Measurements from ENCODE around the gene SSB. TPM values are rescaled to one million over a fixed set of nuclear protein-coding genes. Genes with fewer than 3 reads are reported as not detected.
A peak's percentile ranks its signal among the peaks of the same experiment; 100 is the strongest.
"Not testable (repeated sequence)": the region's sequence is repeated elsewhere in the genome, so short reads cannot be mapped to it uniquely, and the experiment has no call there.

Gene SSB
- total RNA-seq, 1 donor from 2014 or later = 72.3 TPM

DNA sequence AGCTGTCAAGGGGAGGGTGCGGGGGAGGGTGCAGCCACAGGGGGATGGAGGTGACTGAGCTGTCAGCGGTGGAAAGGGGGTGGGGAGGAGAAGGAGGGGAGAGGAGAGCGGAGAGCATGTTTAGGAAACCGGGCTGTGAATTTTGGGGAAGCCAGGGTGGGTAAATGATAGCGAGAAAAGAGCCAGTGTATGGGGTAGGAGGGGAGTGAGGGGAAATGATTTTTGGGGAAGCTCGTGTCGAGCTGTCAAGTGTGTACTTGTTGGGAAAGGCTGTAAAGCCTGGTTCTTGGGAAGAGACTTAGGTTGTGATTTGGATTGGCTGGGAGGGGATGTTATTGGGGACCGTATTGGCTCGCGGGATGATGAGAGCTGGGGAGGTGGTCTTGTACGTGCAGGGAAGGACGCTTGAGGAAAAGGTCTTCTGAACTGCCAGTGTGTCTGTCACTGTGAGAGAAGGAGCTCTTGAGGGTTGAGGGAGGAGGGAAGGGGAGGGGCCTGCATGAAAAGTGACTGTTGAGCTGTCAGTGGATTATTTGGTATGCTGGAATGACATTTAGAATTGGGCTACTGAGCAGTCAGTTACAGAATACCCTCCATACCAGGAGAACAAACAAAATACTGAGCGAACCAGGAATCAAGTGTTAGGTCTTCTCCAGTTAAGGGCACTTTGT, 29.6 kb downstream of the SSB start:
- peak in 1 of 2 donors; percentile 61 for DNase-seq (ENCODE audit: low read depth in 2 of 2)

DNA sequence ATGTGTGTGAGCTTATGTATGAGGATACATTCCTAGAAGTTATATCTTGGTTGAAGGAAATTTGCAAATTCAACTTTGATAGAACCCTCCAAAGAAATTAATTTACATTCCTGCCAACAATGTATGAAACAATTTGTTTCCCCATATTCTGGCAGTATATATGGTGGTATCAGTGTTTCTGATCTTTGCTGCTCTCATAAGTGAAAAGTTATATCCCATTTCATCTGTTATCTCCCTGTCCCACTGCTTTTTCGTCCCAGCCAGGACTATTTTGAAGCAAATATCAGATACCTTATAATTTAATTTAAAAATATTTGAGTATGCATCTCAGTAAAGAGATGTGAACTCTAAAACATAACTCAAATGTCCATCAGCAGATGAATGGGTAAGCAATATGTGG, 35.7 kb downstream of the SSB start:
- DNase-seq (ENCODE audit: low read depth in 2 of 2) = no peak

DNA sequence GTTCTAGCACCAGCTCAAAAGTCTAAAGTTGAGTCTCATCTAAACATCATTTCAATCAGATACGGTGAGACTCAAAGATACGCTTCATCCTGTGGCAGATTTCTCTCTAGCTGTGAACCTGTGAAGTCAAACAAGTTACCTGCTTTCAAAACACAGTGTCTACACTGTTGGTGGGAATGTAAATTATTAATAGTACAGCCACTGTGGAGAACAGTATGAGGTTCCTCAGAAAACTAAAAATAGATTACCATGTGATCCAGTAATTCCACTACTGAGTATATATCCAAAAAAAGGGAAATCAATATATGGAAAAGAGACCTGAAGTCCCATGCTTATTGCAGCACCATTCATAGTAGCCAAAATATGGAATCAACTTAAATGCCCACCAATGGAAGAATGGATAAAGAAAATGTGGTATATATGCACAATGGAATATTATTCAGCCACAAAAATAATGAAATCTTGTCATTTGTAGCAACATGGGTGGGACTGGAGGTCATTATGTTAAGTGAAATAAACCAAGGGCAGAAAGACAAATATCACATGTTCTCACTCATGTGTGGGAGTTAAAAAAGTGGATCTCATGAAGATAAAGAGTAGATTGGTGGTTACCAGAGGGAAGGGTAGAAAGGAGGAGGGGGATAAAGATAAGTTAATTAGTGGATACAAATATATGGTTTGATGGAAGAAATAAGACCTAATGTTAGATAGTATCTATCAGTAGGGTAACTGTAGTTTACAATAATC, 40.2 kb downstream of the SSB start:
- DNase-seq (ENCODE audit: low read depth in 2 of 2) = no peak

DNA sequence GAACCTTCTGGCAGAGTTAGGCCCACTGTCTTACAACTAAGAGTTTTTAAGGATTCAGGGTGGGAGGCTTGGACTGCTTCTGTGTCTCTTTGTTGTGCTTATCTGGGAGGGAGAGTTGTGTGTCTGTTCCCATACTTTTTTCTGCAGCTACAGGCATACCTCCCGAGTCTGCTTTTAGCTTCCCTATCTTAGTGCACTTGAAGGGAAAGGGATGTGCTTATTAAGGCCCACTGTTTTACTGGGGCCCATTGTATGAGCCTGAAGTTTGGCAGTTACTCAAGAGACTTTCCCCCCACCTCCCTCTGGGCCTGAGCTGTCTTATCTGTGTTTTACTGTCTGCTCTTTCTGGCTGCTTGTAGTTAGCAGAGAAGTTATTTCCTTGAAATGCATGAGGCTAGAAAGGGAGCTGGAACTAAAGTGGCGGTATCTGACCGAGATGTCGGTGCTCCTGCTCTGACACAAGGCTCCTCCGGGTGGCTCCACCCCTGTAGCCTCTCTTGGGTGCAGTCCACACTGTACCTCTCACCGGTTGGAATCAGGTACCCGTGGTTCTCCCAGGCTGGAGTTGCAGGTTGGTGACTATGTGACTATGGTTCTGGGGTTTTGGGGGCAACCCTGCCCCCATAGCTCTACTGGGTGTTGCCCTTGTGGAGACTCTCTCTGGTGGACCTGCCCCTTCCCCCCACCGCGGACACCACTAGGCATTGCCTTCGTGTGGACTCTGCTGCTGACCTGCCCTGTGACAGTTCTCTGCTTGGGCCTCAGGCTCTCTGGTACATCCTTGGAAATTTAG, 41.5 kb downstream of the SSB start:
- DNase-seq (ENCODE audit: low read depth in 2 of 2) = no peak

DNA sequence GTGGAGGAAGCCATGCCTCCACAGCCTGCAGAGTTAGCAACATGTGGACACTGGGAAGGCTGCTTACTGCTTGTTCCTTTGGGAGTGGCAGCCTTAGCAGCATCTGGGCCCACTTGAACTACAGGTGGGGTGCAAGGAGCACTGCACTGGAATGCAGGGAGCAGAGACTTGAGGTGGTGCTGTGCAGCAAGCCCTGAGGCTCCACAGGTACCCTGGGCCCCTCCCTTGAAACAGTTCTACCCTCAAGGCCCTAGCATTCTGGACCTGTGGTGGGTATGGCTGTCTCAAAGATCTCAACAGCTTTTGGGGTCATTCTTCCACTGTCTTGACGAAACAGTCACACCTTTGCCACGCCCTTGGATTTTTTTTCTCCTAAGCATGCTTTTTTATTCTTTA, 42.1 kb downstream of the SSB start:
- DNase-seq (ENCODE audit: low read depth in 2 of 2) = no peak

DNA sequence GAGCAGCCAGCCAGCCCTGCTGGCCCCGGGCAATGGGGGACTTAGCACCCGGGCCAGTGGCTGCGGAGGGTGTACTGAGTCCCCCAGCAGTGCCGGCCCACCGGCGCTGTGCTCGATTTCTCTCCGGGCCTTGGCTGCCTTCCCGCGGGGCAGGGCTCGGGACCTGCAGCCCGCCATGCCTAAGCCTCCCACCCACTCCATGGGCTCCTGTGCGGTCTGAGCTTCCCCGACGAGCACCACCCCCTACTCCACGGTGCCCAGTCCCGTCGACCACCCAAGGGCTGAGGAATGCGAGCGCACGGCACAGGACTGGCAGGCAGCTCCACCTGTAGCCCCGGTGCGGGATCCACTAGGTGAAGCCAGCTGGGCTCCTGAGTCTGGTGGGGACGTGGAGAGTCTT, 43.0 kb downstream of the SSB start:
- DNase-seq (ENCODE audit: low read depth in 2 of 2) = not testable (repeated sequence)

DNA sequence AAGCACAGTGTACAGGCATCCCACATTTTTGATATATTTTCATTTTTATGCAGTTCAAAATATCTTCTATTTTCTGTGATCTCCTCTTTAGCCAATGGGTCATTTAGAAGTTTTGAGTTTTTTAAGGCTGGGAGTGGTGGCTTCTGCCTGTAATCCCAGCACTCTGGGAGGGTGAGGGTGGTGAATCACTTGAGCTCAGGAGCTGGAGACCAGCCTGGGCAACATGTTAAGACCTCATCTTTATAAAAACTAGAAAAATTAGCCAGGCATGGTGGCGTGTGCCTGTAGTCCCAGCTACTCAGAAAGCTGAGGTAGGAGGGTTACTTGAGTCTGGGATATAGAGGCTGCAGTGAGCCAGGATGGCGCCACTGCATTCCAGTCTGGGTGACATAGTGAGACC, 46.3 kb downstream of the SSB start:
- DNase-seq (ENCODE audit: low read depth in 2 of 2) = no peak

DNA sequence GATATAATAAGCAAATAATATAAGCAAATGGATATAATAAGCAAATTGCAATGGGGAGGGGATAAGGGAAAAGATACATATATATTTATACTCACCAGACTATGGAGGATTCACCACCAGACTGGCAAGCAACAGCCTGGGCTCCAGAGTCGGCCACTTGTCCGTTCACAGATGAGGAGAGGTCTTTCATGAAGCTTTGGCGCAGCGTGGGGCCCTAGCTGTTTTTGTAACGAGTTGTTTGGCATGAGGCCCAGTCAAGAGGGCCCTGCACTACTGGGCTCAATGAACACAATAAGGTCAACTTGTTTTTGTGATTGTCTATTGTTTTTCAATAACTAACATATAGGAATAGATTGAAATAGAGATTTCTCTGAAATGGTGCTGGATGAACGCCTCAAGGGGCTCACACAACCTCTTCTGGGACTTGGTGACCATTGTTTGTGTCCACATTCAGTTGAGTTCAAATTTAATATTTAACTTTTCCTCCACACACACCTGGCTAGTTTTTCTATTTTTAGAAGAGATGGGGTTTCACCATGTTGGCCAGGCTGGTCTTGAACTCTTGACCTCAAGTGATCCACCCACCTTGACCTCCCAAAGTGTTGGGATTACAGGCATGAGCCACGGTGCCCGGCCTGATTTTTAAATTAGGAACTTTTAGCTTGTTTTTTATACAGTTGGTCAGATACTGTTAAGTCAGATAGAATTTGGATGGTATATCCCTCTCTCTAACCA, 50.5 kb downstream of the SSB start:
- DNase-seq (ENCODE audit: low read depth in 2 of 2) = peak in 1 of 2 donors; percentile 58

DNA sequence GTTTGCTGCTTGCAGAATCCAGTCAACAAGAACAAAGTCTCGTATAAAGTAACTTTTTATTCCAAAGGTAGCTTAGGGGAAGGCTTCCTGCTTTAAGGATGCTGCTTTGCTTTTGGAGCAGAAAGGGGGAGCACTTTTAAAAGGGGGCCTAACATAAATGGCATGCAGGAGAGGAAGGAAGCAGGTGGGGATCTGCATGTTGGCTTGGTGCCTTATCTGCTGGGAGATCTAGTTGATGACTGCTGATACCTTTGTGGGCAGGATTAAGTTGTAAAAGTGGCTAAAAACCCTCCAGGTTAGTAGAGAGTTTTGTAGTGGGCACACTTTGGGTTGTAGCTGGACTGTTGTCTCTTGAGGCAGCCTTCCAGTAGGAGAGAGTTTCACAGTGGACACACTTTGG, 51.0 kb downstream of the SSB start:
- no peak for DNase-seq (ENCODE audit: low read depth in 2 of 2)

DNA sequence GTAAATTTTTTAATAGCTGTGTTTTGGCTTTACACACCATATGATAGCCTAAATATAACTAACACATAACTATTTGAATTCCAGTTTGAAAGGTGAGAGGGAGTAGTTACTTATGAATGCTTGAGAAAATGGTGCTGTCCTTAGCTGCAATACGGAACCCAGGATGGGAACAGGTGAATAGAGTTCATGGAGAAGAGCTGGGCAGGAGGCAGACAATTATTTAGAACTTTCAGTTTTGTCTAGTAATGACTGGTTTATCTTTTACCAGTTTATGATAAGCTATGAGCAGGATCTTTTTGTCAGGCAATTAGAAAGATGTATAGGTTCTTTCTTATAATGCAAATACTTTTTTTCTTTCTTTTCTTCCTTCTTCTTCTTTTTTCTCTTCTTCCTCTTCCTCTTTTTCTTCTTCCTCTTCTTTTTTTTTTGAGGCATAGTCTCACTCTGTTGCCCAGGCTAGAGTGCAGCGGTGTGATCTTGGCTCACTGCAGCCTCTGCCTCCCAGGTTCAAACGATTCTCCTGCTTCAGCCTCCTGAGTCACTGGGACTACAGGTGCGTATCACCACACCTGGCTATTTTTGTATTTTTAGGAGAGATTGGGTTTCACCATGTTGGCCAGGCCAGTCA, 54.5 kb downstream of the SSB start:
- no peak for DNase-seq (ENCODE audit: low read depth in 2 of 2)

DNA sequence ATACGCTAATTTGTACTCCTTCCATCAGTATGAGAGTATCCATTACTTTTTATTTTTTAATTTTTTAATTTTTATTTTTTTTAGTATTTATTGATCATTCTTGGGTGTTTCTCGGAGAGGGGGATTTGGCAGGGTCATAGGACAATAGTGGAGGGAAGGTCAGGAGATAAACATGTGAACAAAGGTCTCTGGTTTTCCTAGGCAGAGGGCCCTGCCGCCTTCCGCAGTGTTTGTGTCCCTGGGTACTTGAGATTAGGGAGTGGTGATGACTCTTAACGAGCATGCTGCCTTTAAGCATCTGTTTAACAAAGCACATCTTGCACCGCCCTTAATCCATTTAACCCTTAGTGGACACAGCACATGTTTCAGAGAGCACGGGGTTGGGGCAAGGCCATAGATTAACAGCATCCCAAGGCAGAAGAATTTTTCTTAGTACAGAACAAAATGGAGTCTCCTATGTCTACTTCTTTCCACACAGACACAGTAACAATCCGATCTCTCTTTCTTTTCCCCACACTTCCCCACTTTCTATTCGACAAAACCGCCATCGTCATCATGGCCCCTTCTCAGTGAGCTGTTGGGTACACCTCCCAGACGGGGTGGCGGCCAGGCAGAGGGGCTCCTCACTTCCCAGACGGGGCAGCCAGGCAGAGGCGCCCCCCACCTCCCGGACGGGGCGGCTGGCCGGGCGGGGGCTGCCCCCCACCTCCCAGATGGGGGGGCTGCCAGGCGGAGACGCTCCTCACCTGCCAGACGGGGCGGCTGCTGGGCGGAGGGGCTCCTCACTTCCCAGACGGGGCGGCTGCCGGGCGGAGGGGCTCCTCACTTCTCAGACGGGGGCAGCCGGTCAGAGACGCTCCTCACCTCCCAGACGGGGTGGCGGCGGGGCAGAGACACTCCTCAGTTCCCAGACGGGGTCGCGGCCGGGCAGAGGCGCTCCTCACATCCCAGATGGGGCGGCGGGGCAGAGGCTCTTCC, 56.9 kb downstream of the SSB start:
- DNase-seq (ENCODE audit: low read depth in 2 of 2) = not testable (repeated sequence)

DNA sequence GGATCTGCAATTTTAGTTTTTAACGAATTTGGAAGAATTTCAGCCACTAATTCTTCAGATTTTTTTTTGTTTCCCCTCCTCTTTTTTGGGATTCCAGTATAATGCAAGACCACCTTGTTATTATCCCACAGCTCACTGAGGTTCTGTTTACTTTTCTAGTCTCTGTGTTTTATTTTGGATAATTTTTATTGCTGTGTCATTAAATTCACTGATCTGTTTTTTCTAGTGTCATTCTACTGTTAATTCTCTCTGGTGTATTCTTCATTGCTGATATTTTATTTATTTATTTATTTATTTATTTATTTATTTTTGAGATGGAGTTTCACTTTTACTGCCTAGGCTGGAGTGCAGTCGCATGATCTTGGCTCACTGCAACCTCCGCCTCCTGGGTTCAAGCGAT, 60.8 kb downstream of the SSB start:
- DNase-seq (ENCODE audit: low read depth in 2 of 2) = no peak

DNA sequence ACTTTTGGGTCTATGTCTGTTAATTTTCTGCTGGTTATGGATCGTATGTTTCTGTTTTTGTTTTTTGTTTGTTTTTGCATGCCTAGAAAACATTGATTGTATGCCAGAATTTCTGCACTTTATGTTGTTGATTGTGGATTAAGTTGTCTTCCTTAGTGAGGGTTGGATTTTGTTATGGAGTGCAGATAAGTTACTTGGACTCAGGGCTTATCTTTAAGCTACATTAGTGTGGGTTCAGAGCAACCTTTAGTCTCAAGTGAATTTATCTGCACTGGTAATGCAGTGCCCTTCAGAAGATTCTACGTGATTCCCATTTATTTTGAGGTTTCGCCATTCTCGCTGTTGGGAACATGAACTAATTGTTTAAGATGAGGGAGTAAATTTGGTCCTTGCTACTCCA, 61.5 kb downstream of the SSB start:
- no peak for DNase-seq (ENCODE audit: low read depth in 2 of 2)

Other genes with a start within 250 kb of the SSB start
- 13.0 and 14.0 TPM in 2 replicates for gene FASTKD1, start 225.0 kb upstream of the SSB start, total RNA-seq
- 14.6 and 16.3 TPM in 2 replicates for gene PPIG, start 214.5 kb upstream of the SSB start, total RNA-seq
- not detected in 2 replicates for gene CFAP210, start 104.5 kb upstream of the SSB start, total RNA-seq
- 1.7 and 2.5 TPM in 2 replicates for gene PHOSPHO2, start 104.4 kb upstream of the SSB start, total RNA-seq
- gene KLHL23, start 65.0 kb upstream of the SSB start, total RNA-seq = 19.1 and 25.9 TPM in 2 replicates
- 30.0 and 30.4 TPM in 2 replicates for gene METTL5, start 26.0 kb downstream of the SSB start, total RNA-seq
- gene UBR3, start 28.6 kb downstream of the SSB start, total RNA-seq = 43.5 and 47.4 TPM in 2 replicates